Suppressor macrophage treated with lipopolysaccharide for 1 hour (primary cell): ENCODE data around the gene SUPT7L.

Experiments
- DNase-seq, 3 donors: peaks; one replicate each; pipeline ENCODE4 v3.0.0-alpha.2; 2020 to 2022

The SUPT7L gene, protein sequence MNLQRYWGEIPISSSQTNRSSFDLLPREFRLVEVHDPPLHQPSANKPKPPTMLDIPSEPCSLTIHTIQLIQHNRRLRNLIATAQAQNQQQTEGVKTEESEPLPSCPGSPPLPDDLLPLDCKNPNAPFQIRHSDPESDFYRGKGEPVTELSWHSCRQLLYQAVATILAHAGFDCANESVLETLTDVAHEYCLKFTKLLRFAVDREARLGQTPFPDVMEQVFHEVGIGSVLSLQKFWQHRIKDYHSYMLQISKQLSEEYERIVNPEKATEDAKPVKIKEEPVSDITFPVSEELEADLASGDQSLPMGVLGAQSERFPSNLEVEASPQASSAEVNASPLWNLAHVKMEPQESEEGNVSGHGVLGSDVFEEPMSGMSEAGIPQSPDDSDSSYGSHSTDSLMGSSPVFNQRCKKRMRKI

GRCh38 chr2:27663285-27664153 is at the start of gene SUPT7L, which contains the start of gene SLC4A1AP:
SUPT7L (minus strand) TSS chr2:27663614; CDS start chr2:27662192, 1,422 bp downstream.
SLC4A1AP (plus strand) TSS chr2:27663889; CDS start chr2:27663915, 26 bp downstream.
- peak; percentile 83 to 84 (median 83) for DNase-seq

GRCh38 chr2:27713201-27713600 is 49.8 kb upstream of the SUPT7L start:
- no peak for DNase-seq

GRCh38 chr2:27712522-27712921 is 49.1 kb upstream of the SUPT7L start:
- peak; percentile 47 to 51 (median 50) for DNase-seq

GRCh38 chr2:27711804-27712203 is 48.4 kb upstream of the SUPT7L start:
- no peak for DNase-seq

DNA sequence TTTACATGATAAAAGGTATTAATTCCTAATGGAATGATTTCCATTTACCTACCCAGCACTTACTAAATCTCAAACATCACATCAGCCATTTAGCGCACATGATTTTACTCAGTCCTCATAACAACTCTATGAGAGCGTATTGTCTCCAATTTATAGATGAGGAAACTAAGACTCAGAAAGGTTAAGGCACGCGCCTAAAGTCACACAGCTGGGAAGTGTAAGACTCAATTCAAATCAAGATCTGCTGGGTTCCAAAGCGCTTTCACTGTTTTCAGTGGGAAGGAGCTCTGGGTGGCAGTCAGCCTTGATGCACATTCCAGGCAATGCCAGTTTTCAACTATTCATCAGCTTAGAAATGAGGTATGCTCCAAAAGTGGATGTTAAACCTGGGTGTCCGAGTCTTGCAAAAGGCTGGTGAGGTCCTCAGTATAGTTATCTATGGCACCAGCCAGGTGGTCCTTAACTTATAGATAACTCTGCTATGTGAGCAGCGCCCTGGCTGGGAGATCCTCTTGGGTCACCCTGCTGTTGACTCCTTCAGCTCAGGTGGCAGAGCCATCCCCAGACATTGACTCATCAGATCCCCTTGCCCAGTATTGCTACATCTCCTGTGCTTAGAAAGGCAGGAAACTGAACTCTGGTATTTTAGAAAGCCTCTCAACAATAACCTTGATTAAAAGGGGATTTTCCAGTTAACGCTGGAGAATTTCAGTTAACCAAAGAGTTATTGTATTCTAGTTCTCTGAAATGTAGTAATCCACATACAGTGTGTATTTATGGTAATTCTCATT is 47.4 kb upstream of the SUPT7L start:
- DNase-seq: peak in 1 of 3 donors; percentile 36

- no peak for DNase-seq
Observed at GRCh38 chr2:27709960-27710575, 46.7 kb upstream of the SUPT7L start.

DNA sequence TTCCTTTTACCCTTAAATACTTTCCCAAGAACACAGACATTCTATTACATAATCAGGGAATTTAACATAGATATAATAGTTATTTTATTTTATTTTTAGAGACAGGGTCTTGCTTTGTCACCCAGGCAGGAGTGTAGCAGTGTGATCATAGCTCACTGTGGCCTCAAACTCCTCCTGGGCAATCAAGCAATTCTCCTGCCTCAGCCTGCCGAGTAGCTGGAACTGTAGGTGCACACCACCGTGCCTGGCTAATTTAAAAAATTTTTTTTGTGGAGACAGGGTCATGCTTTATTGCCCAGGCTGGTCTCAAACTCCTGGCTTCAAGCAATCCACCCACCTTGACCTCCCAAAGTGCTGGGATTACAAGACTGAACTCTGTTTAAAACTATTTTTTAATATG is 45.9 kb upstream of the SUPT7L start:
- DNase-seq: no peak

DNA sequence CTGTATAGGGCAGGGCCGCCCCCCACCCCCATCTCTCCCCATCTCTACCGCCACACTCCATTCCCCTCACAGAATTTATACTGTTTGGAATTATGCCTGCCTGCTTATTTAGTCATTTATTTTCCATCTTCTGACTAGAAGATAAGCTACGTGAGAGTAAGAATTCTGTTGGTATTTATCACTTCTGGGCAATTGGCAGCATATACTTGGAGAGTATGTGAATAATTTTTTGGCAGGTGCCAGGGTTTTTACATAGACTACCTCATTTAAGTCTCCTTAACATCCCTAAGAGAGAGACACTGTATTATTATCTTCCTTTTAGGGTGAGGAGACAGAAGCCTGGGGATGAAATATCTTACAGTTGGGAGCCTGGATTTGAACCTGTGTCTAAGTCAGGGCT is 45.3 kb upstream of the SUPT7L start:
- DNase-seq: no peak

DNA sequence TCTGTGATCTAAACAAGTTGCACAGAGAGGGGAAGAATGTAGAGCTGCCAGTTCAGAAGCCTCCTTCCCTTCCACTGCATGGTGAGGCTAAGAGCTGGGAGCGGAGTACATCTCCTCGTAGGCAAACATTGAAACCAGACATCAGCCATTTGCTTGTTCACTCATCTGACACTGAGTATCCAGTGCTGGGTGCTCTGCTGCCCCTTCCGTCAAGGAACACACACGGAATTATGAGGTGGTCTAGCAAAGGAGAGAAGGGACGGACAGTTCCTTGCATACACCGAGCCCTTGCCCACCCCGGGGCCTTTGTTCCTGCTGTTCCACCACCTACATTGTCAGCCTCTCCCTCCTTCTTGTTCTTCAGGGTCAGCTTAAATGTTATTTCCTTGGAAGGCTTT is 44.8 kb upstream of the SUPT7L start:
- DNase-seq: no peak

DNA sequence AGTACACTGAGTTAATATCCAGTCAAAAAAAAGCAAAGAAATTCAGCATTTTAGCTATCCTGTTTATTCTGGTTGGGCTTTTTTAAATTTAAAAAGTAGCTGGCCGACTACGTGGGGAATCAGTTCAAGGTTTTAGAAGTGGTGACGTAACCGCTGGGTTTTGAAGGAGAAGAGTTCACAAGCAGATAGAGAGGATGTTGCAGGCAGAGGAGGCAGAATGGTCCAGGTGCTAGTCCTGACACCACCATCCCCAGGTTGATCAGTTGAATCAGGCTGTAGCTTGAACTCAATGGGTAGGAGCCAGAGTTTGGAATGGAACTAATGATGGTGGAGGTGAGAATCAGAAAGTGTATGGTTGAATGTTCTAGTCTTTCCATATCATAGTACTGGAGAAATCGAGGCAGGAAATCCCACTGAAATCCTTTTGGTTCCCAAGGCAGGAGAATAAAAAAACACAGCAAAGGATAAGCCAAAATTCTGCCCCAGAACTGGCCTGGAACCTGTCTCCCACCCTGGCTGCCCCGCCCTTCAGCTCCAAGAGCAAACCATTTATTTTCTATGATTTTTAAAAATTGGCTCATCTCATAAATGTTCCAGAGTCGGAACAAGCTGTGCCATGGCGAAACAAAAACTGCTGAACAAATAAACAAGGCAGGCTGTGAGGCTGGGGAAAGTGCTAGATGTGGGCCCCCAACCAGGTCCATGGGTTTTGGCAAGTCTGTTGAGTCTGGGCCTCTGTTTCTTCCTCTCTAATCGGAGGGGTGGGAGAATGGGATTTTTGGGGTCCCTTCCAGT is 44.2 kb upstream of the SUPT7L start:
- DNase-seq: no peak

DNA sequence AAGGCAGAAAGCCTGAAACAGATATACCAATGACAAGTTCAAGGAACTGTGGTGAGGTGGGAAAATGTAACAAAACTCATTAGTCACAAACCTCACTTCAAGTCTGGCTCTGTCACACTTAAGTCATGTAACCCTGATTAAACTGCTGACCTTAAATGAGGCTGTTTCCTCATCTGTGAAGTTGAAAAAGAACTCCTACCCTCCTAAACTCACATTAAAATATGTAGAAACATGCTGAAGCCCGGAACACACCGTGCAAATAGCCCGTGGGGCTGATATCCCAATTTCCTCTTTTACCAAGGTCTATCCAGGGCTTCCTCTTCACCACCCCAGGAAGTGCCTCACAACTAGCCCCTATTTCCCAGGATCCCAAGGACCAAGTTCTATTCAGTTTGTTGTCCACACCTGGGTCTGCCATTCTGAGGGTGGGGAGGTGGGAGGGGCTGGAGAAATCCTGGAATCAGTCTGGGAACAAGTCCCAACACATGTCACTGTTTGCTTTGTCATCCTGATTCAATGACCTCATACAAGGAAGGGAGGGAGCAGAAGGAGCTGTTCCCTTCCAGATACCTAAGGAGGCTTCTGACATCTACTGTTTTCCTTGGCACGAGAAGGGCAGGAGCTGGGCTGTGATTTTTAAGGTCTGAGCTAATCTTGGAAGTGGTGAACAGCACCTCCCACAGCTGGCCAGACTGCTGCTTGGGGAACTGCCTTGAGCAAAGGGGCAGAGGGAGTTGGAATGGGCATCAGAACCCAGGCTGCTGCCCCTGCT is 42.6 kb upstream of the SUPT7L start:
- DNase-seq: peak; percentile 67 to 90 (median 76)

- no peak for DNase-seq
Observed at GRCh38 chr2:27704342-27704876, 41.0 kb upstream of the SUPT7L start.

DNA sequence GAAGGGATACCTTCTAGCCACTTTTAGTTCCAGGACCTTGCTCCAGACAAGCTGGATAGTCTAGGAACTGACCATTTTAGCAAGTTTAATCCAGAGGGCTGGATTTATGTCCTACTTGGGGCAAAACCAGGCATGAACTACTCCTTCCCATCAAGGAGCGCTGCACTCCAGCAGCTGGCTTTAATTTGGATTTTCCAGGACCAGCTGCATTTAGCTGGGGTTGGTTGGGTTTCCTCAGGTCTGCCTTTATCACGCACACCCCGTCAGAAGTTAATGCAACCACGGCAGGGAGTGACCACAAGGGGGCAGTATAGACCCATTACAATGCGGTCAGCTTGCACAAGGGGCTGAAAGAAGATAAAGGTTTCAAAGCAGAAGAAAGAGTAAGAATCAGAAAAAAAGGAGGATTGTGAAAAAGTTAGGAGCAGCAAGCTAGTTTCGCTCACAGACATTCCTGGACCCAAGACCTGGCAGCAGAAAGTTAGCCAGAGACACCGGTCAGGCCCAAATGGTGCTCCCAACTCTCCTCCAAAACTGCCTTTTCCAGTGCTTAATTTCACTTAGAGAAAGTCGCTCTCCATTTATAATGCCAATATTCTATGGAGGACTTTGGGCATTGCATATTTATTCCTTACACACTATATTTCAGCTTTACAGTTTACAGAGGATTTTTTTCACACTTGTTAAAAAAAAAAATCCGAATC is 40.4 kb upstream of the SUPT7L start:
- peak; percentile 89 to 92 (median 92) for DNase-seq

GRCh38 chr2:27702302-27702701 is 38.9 kb upstream of the SUPT7L start:
- DNase-seq: no peak

DNA sequence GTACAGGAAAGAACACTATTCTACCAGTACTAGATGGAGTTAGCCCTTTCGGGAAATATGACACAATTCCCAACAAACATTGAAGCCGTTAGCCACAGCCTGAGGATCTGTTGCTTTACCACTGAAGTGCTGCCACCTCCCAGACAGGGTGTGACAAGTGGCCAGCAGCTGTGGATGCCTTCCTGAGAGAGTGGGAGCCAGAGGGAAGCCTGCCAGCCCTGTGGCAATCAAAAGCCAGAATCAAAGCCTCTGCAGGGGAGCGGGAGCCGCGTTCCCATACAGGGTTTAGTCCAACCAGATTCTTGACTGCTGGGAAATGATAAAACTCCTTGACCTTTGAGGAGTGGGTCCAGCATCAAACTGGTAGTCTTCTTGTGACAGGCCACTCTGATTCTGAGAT is 38.3 kb upstream of the SUPT7L start:
- no peak for DNase-seq

DNA sequence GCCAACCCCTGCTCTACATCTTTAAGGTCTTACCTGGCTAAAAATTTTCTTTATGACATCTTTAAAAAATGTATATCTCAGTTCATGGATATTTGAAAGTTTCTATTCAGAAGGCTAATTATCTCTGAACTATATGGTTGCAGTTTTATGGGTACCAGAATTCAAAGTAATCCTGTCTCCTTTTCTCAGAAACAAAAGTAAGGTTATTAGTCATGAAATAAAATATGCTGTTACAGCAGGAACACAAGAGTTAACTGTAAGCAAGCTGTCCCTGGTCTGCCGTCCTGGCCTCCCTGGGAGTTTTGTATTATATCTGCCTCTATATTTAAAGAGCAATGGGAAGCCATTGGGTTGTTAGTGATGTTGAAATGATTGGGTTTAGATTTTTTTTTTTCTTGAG is 34.2 kb upstream of the SUPT7L start:
- no peak for DNase-seq

DNA sequence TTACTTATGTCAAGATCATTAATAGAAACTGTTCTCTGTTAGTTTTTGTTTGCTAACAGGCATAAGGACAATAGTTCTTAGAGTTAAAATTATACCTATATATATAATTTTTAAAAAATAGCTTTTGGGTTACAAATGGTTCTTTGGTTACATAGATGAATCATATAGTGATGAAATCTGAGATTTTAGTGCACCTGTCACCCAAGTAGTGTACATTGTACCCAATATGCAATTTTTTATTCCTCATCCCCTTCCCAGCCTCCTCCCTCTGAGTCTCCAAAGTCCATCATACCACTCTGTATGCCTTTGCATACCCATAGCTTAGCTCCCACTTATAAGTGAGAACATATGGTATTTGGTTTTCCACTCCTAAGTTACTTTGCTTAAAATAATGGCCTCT is 26.6 kb upstream of the SUPT7L start:
- DNase-seq: no peak

GRCh38 chr2:27689424-27689823 is 26.0 kb upstream of the SUPT7L start:
- no peak for DNase-seq

GRCh38 chr2:27687232-27687631 is 23.8 kb upstream of the SUPT7L start:
- no peak for DNase-seq

- no peak for DNase-seq
Observed at GRCh38 chr2:27685577-27685976, 22.2 kb upstream of the SUPT7L start.
